Mucosa of descending colon (tissue), 3 donors: ENCODE measurements around the gene OSCP1. TPM values are rescaled to one million over a fixed set of nuclear protein-coding genes. Genes with fewer than 3 reads are reported as not detected.

Source experiments
- ATAC-seq: fragments of 200-7000 bp; cut with Tn5 transposase; one replicate; pipeline ENCODE4 v1.9.1; 2020; ENCODE audit warnings: mild to moderate bottlenecking, moderate library complexity
- DNase-seq, 3 donors: peaks; one replicate each; pipeline ENCODE4 v3.0.0-alpha.2; 2020
- H3K36me3 ChIP-seq: fragments of 200-600 bp; one replicate; pipeline ENCODE4 v1.8.0; 2021; ENCODE audit warnings: low read depth, mild to moderate bottlenecking
- H3K4me1 ChIP-seq: fragments of 200-600 bp; one replicate; pipeline ENCODE4 v1.8.0; 2021; ENCODE audit warnings: low read depth, mild to moderate bottlenecking
- H3K4me3 ChIP-seq: fragments of 200-600 bp; one replicate; pipeline ENCODE4 v1.8.0; 2021; ENCODE audit warnings: mild to moderate bottlenecking
- H3K9me3 ChIP-seq: fragments of 200-600 bp; one replicate; pipeline ENCODE4 v1.8.0; 2021; ENCODE audit warnings: mild to moderate bottlenecking
- CTCF ChIP-seq: fragments of 200-600 bp; IDR thresholded peaks from one replicate; pipeline ENCODE4 v1.8.0; 2022; ENCODE audit warnings: antibody characterized with exemption, mild to moderate bottlenecking
- intact Hi-C, 2 donors: fragments of 100-400 bp; cut with DNase I in 1 of 2; cut with micrococcal nuclease in 1 of 2; formaldehyde crosslinking; loops; one replicate each; pipeline versions ENCODE4 v1.11.0 to v1.11.1; 2022; cut with DNase I, micrococcal nuclease
- total RNA-seq, 3 donors: library from RNA; stranded (reverse); fragmentation: NEBNext Ultra II Directional in 2 of 3; extraction: Animal tissue kit (Norgen Biotek cat#: 25700) in 2 of 3; gene quantifications; one replicate each; pipeline versions ENCODE4 v1.2.1 to v1.2.4, GENCODE V29; 2021 to 2023
- donor health status: DM: no; HTN: no; CAD: no; lungs with moderate emphysema.
- donor health status: DM: no; HTN: no; CAD: no.
- donor health status: DM: no; HTN: yes; CAD: no.

The OSCP1 gene
- total RNA-seq, 3 donors from 2014 or later, result 2.5 to 8.4 (median 3.7) TPM

- TF ChIP-seq CTCF, result no peak
- no peaks in the 10 kb centered on the region for H3K9me3 ChIP-seq
- DNase-seq (no peak), ATAC-seq (no peak)
- H3K4me1 ChIP-seq, result no peaks in the 10 kb centered on the region
- intact Hi-C loops, result no loop called here
- no peaks in the 10 kb centered on the region for H3K36me3 ChIP-seq
- H3K4me3 ChIP-seq, result no peak overlapping the region
Measured at GRCh38 chr1:36447450-36447849, 2.8 kb downstream of the OSCP1 start.

GRCh38 chr1:36446746-36447145 lies 3.5 kb downstream of the OSCP1 start:
- H3K36me3 ChIP-seq, result no peaks in the 10 kb centered on the region
- no peak overlapping the region for H3K4me3 ChIP-seq
- intact Hi-C loops, result no loop called here
- ATAC-seq, result no peak
- H3K9me3 ChIP-seq, result no peaks in the 10 kb centered on the region
- no peak for DNase-seq
- H3K4me1 ChIP-seq, result no peaks in the 10 kb centered on the region
- no peak for TF ChIP-seq CTCF

- Histone ChIP-seq H3K4me3 (no peak overlapping the region), H3K4me1 (no peaks in the 10 kb centered on the region), H3K9me3 (no peaks in the 10 kb centered on the region), H3K36me3 (no peaks in the 10 kb centered on the region)
- intact Hi-C loops, result no loop called here
- no peak for DNase-seq
- ATAC-seq, result no peak
- no peak for TF ChIP-seq CTCF
Measured at GRCh38 chr1:36446271-36446670, 4.0 kb downstream of the OSCP1 start.

- H3K9me3 ChIP-seq, result no peaks in the 10 kb centered on the region
- no peaks in the 10 kb centered on the region for H3K36me3 ChIP-seq
- no peak overlapping the region for H3K4me3 ChIP-seq
- intact Hi-C loops, result no loop called here
- no peak for TF ChIP-seq CTCF
- no peak for ATAC-seq
- no peak for DNase-seq
- H3K4me1 ChIP-seq, result no peaks in the 10 kb centered on the region
Measured at GRCh38 chr1:36443297-36443696, 7.0 kb downstream of the OSCP1 start.

GRCh38 chr1:36442337-36442736 lies 7.9 kb downstream of the OSCP1 start:
- no peak overlapping the region for H3K4me3 ChIP-seq
- DNase-seq (no peak), ATAC-seq (no peak)
- H3K36me3 ChIP-seq, result no peaks in the 10 kb centered on the region
- no peaks in the 10 kb centered on the region for H3K4me1 ChIP-seq
- H3K9me3 ChIP-seq, result no peaks in the 10 kb centered on the region
- intact Hi-C loops, result no loop called here
- no peak for TF ChIP-seq CTCF

- DNase-seq (no peak), ATAC-seq (no peak)
- no peak for TF ChIP-seq CTCF
- Histone ChIP-seq H3K4me3 (no peak overlapping the region), H3K36me3 (no peaks in the 10 kb centered on the region), H3K9me3 (no peaks in the 10 kb centered on the region), H3K4me1 (no peaks in the 10 kb centered on the region)
- intact Hi-C loops, result no loop called here
Measured at GRCh38 chr1:36440646-36441045, 9.6 kb downstream of the OSCP1 start.
